ENCODE results near the gene EDAR.

EDAR gene

GRCh38 chr2:108908713-108909070, 80.3 kb downstream of the EDAR start:
- DNase-seq (ENCODE audit: low spot score): no peak

DNA sequence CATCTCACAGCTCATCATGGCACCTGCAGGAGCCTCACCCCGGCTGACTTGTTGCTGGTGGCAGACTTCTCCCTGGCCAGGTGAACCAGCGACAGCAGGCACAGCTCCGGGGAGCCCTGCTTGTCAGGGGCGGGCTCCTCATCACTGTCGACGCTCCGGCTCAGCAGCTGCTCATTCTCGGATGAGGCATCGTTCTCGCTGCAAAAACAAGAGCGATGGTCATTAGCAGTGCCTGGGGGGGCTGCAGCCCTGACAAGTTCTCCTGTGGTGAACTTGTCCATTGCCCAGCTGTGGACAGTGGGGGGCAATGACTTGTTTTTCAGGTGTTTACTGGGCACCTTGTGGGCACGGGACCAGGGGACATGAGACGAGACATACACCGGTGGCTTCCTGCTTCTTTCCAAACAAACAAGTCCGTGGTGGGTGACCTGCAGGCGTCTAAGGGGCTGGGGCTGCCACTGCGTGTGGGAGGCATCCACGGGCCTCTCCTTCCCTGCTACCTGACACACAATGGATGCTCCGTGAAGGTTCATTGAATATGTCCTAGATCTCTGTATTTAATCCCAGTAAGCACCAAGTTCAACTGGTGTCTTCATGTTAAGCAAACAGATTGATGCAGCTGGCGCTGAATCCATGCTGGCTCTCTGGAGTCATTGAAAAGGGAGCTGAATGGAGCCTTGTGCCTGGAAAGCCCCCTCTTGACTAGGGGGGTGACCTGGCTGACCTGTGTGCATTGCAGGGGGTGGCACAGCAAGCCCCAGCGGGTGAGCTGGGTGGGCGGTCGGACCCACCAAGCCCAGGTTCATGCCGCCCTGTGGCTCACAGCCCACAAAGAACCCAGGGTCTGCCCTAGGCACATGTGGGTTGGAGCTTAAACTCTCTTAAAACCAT, 81.0 kb downstream of the EDAR start:
- no peak for DNase-seq (ENCODE audit: low spot score)

DNA sequence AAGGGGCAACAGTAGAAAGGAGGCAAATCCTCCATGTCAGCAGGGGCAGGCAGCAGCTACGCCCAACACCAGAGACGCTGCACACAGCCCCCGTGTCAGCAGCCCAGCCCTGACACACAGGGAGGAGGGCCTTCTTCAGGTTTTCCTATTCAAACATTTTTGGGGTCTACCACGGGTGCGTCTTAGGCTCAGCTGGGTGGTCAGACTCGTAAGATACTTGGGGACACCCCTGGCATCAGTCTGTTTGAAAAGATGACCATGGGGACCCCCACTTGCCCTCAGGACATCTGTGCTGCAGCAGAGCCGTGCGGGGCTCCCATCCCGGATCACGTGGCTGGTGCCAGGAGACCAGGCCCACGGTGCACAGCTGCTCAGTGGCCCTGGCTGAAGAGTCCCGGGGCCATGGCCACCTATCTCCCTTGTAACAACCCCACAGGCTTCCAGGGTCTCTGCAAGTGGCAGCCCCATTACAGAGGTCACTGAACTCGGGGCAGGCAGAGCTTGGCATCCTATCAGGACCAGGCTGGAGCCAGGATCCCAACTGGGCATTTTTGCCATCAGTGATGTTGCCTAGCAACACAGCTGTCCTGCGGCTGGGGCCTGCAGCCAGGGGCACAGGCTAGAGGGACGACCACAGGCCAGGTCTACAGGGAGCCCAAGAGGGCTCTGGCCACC, 82.5 kb downstream of the EDAR start:
- DNase-seq (ENCODE audit: low spot score): no peak

GRCh38 chr2:108905906-108906305, 83.1 kb downstream of the EDAR start:
- no peak for DNase-seq (ENCODE audit: low spot score)

DNA sequence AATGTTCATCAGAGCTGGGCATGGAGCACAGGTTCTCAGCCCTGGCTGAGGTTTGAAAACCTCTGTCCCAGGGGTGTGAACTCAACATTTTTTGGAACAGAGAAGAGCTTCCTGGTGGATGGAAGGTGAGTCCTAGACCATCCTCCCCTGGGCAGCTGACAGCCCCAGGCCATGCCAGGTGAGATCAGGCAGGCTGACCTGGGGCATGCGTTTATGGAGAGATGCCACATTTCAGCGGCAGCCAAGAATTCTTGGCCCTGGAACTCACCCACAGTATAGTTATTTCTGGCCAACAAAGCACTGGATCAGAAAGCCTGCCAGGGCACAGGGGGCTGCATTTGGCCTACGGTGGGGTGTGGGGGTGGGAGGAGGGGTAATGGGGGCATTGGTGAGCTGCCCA, 83.8 kb downstream of the EDAR start:
- DNase-seq (ENCODE audit: low spot score): no peak

- DNase-seq (ENCODE audit: low spot score): no peak
These were observed 84.3 kb downstream of the EDAR start for GRCh38 chr2:108904680-108905079.

GRCh38 chr2:108898315-108899082, 90.5 kb downstream of the EDAR start:
- DNase-seq (ENCODE audit: low spot score): no peak

DNA sequence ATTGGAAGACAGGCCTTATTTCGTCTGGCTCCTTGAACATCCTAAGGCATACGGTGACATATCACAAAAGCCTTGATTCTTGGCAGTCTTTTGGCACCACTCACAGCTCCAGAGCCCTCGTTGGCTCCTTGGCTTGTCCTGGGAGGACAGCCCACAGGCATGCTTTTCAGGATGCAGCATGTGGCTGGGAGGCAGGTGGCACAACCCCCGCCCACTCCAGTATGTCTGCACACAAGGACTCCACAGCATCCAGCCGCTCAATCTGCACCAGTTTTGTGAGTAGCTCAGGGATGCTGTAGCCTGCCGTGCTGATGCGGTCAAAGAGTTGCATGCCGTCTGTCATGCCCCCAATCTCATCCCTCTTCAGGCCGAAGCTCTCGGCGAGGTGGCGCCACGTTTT, 92.3 kb downstream of the EDAR start:
- no peak for DNase-seq (ENCODE audit: low spot score)

GRCh38 chr2:108895188-108895587, 93.8 kb downstream of the EDAR start:
- no peak for DNase-seq (ENCODE audit: low spot score)

DNA sequence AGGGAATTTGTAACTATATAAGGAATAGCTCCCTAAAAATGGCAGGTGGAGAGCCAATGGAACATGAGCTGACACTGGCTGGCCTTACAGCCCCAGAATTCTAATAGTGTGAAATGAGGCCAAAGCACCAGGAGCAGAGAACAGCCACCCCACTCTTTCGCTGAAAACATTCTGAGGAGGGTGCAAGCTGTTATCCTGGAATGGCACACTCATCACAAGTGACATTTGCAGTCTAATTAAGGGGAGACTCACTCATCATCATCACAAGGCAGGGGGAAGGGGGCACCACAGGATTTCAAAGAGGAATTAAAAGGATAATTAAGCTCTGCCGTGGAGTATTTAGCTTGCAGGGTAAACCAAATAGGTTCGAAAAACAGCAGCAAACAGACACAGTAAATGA, 94.3 kb downstream of the EDAR start:
- no peak for DNase-seq (ENCODE audit: low spot score)

DNA sequence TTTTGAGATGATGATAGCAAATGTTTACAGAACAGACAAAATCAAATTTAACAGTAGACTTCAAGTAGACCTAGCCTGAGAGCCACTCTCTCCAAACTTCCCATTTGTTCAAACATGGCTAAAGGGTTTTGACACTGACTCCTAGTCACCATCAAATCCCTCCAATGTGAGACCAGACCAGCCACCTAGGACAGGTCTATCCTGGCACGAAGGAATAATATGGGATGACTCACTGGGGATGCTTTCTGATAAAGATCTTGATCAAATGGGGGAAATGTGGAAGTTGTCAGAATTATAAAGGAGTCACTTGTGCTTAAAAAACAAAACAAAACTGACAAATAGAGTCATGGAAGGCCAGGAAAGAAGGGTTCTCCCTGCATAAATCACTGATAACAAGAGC, 95.7 kb downstream of the EDAR start:
- no peak for DNase-seq (ENCODE audit: low spot score)

GRCh38 chr2:108889907-108890306, 99.1 kb downstream of the EDAR start:
- no peak for DNase-seq (ENCODE audit: low spot score)

DNA sequence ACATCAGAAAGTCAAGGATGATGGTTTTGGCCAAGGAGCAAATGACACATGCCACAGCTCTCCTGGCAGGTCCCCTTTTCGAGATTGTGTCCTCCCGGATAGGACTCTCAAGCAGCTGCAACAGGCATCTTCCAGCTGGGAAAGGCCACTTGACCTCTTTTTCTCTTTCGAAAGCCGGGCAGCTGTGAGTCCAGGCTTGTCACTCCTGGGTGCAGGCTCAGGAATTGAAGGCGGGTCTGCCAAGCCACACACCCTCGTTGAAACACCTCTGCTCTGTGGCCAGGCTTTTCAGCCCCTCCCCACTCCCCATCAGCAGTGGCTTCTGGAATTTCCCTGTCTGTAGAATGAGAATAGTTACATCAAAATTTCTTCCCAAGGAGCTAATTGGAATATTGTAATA, 104.4 kb downstream of the EDAR start:
- peak; percentile 29 for DNase-seq (ENCODE audit: low spot score)

- DNase-seq (ENCODE audit: low spot score): no peak
These were observed 110.7 kb downstream of the EDAR start for GRCh38 chr2:108878276-108878675.

DNA sequence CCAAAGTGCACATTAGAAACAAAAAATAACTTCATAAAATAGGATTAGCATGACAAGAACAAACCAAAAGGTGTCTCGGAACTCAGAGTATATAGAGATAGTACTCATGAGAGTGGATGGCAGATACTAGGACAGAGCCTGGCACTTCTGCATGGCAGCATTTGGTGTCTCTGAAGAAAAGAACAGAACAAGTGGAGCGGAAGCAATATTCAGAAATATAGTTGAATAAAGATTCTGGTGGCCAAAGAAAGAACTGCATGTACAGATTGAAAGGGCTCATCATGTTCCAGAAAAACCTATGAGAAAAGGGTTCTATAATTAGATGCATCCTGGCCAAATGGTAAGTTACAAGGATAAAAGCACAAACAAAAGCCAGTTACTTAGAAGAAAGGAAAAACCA, 111.5 kb downstream of the EDAR start:
- no peak for DNase-seq (ENCODE audit: low spot score)

GRCh38 chr2:108870069-108870644, 118.9 kb downstream of the EDAR start:
- no peak for DNase-seq (ENCODE audit: low spot score)

- no peak for DNase-seq (ENCODE audit: low spot score)
These were observed 119.5 kb downstream of the EDAR start for GRCh38 chr2:108869542-108869941.

- DNase-seq (ENCODE audit: low spot score): no peak
These were observed 120.1 kb downstream of the EDAR start for GRCh38 chr2:108868911-108869310.

DNA sequence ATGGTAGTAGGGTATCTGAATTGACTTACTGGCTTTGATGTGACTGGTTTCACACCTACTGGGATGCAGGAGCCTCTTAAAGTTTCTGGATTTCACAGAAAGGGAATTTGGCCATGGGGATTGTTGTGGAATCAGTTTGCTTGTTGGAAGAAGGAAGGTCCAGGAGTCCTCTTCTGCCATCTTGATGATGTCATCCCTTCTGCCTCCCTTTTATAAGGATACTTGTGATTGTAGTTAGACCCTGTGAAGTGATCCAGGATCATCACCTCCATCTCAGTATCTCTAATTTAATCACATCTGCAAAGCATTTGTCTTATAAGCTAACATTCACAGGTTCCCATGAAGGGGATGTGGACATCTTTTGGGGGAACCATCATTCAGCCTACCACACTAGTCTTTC, 123.0 kb downstream of the EDAR start:
- DNase-seq (ENCODE audit: low spot score): no peak

DNA sequence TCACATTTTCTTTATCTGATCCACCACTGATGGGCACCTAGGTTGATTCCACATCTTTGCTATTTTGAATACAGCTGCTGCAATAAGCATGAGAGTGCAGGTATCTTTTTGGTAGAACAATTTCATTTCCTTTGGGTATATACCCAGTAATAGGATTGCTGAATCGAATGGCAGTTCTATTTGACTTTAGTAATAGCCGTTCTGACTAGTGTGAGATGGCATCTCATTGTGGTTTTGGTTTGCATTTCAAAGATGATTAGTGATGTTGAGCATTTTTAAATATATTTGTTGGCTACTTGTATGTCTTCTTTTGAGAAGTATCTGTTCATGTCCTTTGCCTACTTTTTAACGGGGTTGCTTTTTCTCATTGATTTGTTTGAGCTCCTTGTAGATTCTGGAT, 130.1 kb downstream of the EDAR start:
- DNase-seq (ENCODE audit: low spot score): no peak

DNA sequence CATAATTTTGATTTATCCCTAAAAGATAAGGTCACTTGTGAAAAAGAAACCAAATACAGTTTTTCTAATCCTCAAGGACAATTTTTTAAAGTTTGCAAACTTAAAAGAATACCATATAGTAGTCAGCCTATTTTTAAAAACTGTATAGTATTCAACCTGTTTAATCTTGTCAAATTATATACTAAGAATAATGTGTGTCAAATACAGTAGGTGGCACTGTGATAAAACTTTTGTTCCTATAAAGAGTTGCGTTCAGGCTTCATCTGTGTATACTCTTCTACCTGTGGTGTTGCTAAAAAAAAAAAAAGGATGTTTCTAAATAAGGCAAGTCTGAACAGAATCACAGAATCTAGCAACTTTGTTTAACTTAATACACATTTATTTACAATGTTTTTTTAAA, 133.8 kb downstream of the EDAR start:
- peak; percentile 77 for DNase-seq (ENCODE audit: low spot score)

DNA sequence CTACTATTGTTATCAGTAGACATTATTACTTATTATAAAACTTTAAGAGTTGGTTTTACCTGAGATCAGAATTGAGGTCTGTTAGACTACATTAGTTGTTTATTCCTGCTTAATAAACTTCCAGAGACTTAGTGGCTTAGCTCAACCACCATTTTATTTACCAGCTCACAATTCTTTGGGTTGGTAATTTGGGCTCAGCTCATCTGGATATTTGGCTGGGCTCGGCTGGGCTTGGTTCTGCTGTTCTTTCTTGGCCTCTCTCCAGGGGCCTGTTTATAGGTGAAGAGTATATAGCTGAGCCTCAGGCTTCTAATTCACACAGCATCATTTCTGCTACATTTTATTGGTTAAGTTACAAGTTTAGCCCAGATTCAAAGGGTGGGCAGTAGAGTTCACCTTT, 134.5 kb downstream of the EDAR start:
- no peak for DNase-seq (ENCODE audit: low spot score)

DNA sequence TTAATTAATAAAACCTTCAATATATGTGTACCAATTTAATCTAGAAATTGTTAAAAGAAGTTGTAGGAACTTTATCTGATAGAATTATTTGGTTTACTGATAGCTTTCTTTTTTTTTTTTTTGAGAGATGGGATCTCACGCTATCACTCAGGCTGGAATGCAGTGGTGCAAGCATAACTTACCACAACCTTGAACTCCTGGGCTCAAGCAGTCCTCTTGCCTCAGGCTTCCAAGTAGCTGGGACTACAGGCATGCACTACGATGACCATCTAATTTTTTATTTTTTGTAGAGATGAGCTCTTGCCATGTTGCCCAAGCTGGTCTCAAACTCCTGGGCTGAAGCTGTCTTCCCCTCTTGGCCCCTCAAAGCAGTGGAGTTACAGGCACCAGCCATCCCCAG, 135.6 kb downstream of the EDAR start:
- no peak for DNase-seq (ENCODE audit: low spot score)
